NCI-H510A (cell line): ENCODE measurements around the gene U2AF1L4.

Experiments
- DNase-seq: peaks from one replicate; lab custom pipeline; 2025; lab: John Stamatoyannopoulos, UW

The U2AF1L4 gene

GRCh38 chr19:35745328-35746086 is at the start of gene U2AF1L4, which contains the start of gene PSENEN:
Gene U2AF1L4 (minus strand): TSS chr19:35745418. CDS start chr19:35745391, 27 bp downstream.
Gene PSENEN (plus strand): TSS chr19:35745651. CDS start chr19:35745931, 280 bp downstream.
- peak; percentile 96 for DNase-seq

- DNase-seq: no peak
Measured at GRCh38 chr19:35793381-35794165, 48.4 kb upstream of the U2AF1L4 start.

- DNase-seq: no peak
Measured at GRCh38 chr19:35792888-35793287, 47.7 kb upstream of the U2AF1L4 start.

GRCh38 chr19:35792312-35792711 is 47.1 kb upstream of the U2AF1L4 start:
- DNase-seq: no peak

GRCh38 chr19:35791814-35792279 is 46.6 kb upstream of the U2AF1L4 start:
- DNase-seq: no peak

- no peak for DNase-seq
Measured at GRCh38 chr19:35790981-35791813, 46.0 kb upstream of the U2AF1L4 start.

- no peak for DNase-seq
Measured at GRCh38 chr19:35789978-35790944, 45.0 kb upstream of the U2AF1L4 start.

- DNase-seq: no peak
Measured at GRCh38 chr19:35789195-35789977, 44.2 kb upstream of the U2AF1L4 start.

GRCh38 chr19:35788205-35788960 is 43.2 kb upstream of the U2AF1L4 start:
- no peak for DNase-seq

GRCh38 chr19:35787227-35787799 is 42.1 kb upstream of the U2AF1L4 start:
- DNase-seq: no peak

GRCh38 chr19:35786299-35787160 is 41.3 kb upstream of the U2AF1L4 start:
- DNase-seq: no peak

GRCh38 chr19:35785339-35785627 is 40.1 kb upstream of the U2AF1L4 start:
- no peak for DNase-seq

- DNase-seq: no peak
Measured at GRCh38 chr19:35784503-35785338, 39.5 kb upstream of the U2AF1L4 start.

GRCh38 chr19:35783469-35784434 is 38.5 kb upstream of the U2AF1L4 start:
- DNase-seq: no peak

GRCh38 chr19:35782589-35782988 is 37.4 kb upstream of the U2AF1L4 start:
- no peak for DNase-seq

GRCh38 chr19:35781650-35782049 is 36.4 kb upstream of the U2AF1L4 start:
- DNase-seq: no peak
